Psoas muscle (tissue), 8 donors: ENCODE measurements around the gene RAD9A. TPM values are rescaled to one million over a fixed set of nuclear protein-coding genes. Genes with fewer than 3 reads are reported as not detected.

Experiments used
- ATAC-seq, 4 donors: fragments of 200-7000 bp; cut with Tn5 transposase; one replicate each; pipeline ENCODE4 v1.9.1; 2020; ENCODE audit warnings: moderate library complexity in 3 of 4, mild to moderate bottlenecking in 2 of 4
- DNase-seq, 2 donors: peaks; one replicate each; pipeline ENCODE4 v3.0.0-alpha.2; 2020
- H3K27ac ChIP-seq: fragments of 200-600 bp; one replicate; pipeline ENCODE4 v1.8.0; 2022
- H3K27me3 ChIP-seq, 3 donors: fragments of 200-600 bp in 1 of 3; one replicate each; pipeline versions ENCODE4 v1.6.1 to v1.8.0; 2013 to 2022; ENCODE audit warnings: low read length in 2 of 3, mild to moderate bottlenecking in 2 of 3, moderate library complexity in 1 of 3; ENCODE audit not compliant: insufficient read depth in 3 of 3
- H3K36me3 ChIP-seq, 2 donors: fragments of 200-600 bp in 1 of 2; one replicate each; pipeline versions ENCODE4 v1.6.1 to v1.8.0; 2013 to 2022; ENCODE audit warnings: low read depth in 1 of 2, mild to moderate bottlenecking in 1 of 2, moderate library complexity in 1 of 2; ENCODE audit not compliant: insufficient read depth in 1 of 2
- H3K4me1 ChIP-seq: fragments of 200-600 bp; one replicate; pipeline ENCODE4 v1.8.0; 2022
- H3K4me3 ChIP-seq: fragments of 200-600 bp; one replicate; pipeline ENCODE4 v1.8.0; 2022; ENCODE audit warnings: mild to moderate bottlenecking
- H3K9me3 ChIP-seq: fragments of 200-600 bp; one replicate; pipeline ENCODE4 v1.8.0; 2022
- CTCF ChIP-seq: fragments of 200-600 bp; IDR thresholded peaks from one replicate; pipeline ENCODE4 v1.8.0; 2022; ENCODE audit warnings: antibody characterized with exemption
- WGBS, 3 donors: extraction: QIAGEN DNeasy Blood & Tissue Kit; methylation state at CpG; one replicate each; pipeline versions ENCODE4 v1.1.6 to v1.1.7; 2013; 5-methylcytosine and 5-hydroxymethylcytosine counted together
- intact Hi-C, 2 donors: fragments of 100-400 bp; cut with DNase I; formaldehyde crosslinking; loops; one replicate each; pipeline versions ENCODE4 v1.11.0 to v1.14.2; 2022
- polyA plus RNA-seq, 3 donors: library from polyadenylated mRNA; stranded (reverse); fragments of 200-250 nt; gene quantifications; one replicate each; pipeline ENCODE4 v1.2.3, GENCODE V29; 2013
- total RNA-seq, 4 donors: library from RNA; stranded (reverse); fragmentation: NEBNext Ultra II Directional in 2 of 4; extraction: Animal tissue kit (Norgen Biotek cat#: 25700) in 2 of 4; gene quantifications; one replicate each; pipeline versions ENCODE4 v1.2.1 to v1.2.4, GENCODE V29; 2021 to 2023
- donor health status: healthy with polysubstance abuse.
- donor health status: DM: no; HTN: no; CAD: no; lungs with moderate emphysema.
- donor health status: Bipolar disorder and iron deficiency.
- donor health status: healthy.
- donor health status: DM: yes; HTN: yes; CAD: no.
- donor health status: DM: no; HTN: no; CAD: no.
- donor health status: DM: no; HTN: no; CAD: no.
- donor health status: DM: yes; HTN: yes; CAD: no.

The RAD9A gene
- total and polyA plus RNA-seq, 7 donors, result 1.8 to 12.3 (median 6.7) TPM

- H3K27ac ChIP-seq, result peak within 1 kb of the TSS; percentile 95
- WGBS, 3 donors, result 3 to 4% (median 4%) methylated on average over 19 to 67 of the region's 67 CpGs
- H3K36me3 ChIP-seq, result no peaks in the 10 kb centered on the region
- intact Hi-C loops, result no loop called here
- DNase-seq (no peak), ATAC-seq (peak in 2 of 4 donors; percentile 22 to 35)
- H3K4me3 ChIP-seq, result peak within 1 kb of the TSS; percentile 66
- no peaks in the 10 kb centered on the region for H3K9me3 ChIP-seq
- H3K4me1 ChIP-seq, result peaks cover 47% of the 10 kb centered on the region
- peaks cover 0 to 3% (median 2%) of the 10 kb centered on the region in 3 donors for H3K27me3 ChIP-seq
- TF ChIP-seq CTCF, result no peak
Observed at GRCh38 chr11:67415501-67416304, 23.9 kb downstream of the RAD9A start, which contains the start of gene CARNS1. Gene CARNS1, plus strand, starts transcription at chr11:67415678. Its CDS starts 522 bp downstream, at chr11:67416200.

DNA sequence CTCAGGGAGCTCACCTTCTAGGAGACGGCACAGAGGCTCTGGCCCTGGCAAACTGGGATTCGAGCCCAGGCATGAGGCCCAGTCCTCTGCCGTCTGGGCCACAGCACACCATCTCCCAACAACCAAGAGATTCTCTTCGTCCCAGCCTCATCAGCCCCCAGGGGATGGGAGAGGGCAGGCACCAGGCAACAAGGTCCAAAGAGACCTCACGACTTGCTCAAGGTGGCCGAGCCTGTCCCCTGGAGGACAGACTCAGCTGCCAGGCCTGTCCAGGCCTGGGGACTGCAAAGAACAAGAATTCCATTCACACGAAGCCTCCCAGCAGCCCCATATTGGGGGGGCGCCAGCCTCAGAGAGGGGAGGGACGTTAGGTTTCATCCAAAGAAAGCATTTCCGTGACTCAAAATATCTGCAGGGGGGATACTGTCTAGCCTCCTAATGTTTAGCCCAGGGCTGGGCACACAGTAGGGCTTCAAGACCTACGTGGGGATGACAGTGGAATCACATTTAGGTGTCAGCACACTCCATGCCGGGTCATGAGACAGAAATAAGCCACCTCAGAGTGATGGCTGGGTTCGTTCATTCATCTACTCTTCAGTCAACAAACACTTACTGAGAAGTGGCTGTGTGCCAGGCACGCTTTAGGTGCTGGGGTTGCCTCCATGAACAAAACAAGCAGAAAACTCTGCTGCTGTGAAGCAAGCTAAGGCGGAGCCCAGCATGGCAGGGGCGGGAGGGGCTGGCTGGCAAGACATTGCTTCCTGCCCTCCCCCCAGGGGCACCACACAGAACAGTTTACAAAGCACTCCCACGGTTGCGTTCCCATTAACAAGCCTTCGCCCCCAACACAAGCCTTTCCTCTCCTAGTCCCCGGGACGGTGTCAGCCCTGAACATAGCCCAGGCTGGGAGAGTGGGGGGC lies 24.9 kb downstream of the RAD9A start:
- H3K9me3 ChIP-seq, result no peaks in the 10 kb centered on the region
- H3K27me3 ChIP-seq, result peaks cover 0 to 2% (median 0%) of the 10 kb centered on the region in 3 donors
- peaks cover 47% of the 10 kb centered on the region for H3K4me1 ChIP-seq
- ATAC-seq, result no peak
- DNase-seq, result no peak
- intact Hi-C loops, result no loop called here
- H3K36me3 ChIP-seq, result no peaks in the 10 kb centered on the region
- peak overlapping the region; percentile 95 for H3K27ac ChIP-seq
- TF ChIP-seq CTCF, result no peak
- peak overlapping the region; percentile 66 for H3K4me3 ChIP-seq
- 26 to 38% (median 35%) methylated on average over 21 of the region's 21 CpGs for WGBS, 3 donors

GRCh38 chr11:67417425-67417824 lies 25.6 kb downstream of the RAD9A start:
- H3K4me3 ChIP-seq, result no peak overlapping the region
- no peak for DNase-seq
- H3K27me3 ChIP-seq, result peaks cover 0 to 2% (median 0%) of the 10 kb centered on the region in 3 donors
- 26 to 62% (median 28%) methylated on average over 10 to 12 of the region's 12 CpGs for WGBS, 3 donors
- no peak for TF ChIP-seq CTCF
- ATAC-seq, result no peak
- peak overlapping the region; percentile 95 for H3K27ac ChIP-seq
- no peaks in the 10 kb centered on the region for H3K36me3 ChIP-seq
- intact Hi-C loops, result no loop called here
- H3K9me3 ChIP-seq, result no peaks in the 10 kb centered on the region
- peaks cover 47% of the 10 kb centered on the region for H3K4me1 ChIP-seq

DNA sequence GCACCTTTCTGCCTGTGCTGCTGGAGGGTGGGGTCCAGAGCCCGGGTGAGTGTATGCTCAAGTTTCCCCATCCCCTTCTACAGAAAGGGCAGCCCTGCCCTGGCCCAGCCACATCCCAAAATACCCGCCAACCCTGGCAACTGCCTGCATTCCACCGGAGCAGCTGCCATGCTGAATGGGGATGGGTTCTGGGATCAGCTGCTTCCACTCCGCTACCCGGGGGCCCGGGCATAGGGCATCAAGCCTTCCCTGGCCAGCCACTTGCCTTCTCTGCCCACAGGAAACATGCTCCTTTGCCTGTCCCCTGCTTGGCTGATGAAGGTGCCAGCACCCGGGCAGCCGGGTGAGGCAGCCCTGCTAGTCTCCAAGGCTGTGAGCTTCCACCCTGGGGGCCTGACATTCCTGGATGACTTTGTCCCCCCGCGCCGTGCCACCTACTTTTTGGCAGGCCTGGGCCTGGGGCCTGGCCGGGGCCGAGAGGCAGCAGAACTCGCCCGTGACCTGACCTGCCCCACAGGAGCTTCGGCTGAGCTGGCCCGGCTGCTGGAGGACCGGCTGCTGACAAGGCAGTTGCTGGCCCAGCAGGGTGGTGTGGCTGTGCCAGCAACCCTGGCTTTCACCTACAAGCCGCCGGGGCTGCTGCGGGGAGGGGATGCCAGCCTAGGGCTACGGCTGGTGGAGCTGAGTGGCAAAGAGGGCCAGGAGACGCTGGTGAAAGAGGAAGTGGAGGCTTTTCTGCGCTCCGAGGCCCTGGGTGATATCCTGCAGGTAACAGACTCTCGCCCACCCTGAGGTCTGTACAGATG lies 26.9 kb downstream of the RAD9A start:
- peaks cover 47% of the 10 kb centered on the region for H3K4me1 ChIP-seq
- WGBS, 3 donors, result 21 to 40% (median 31%) methylated on average over 25 to 26 of the region's 26 CpGs
- ATAC-seq, result peak; percentile 50 to 71 (median 70)

More for the DNA sequence above, 26.9 kb downstream of the RAD9A start:
- Histone ChIP-seq H3K4me3 (peak overlapping the region; percentile 68), H3K27ac (peak overlapping the region; percentile 95), H3K9me3 (no peaks in the 10 kb centered on the region), H3K36me3 (no peaks in the 10 kb centered on the region), H3K27me3 (no peaks in the 10 kb centered on the region)
- TF ChIP-seq CTCF, result no peak
- intact Hi-C loops, result loop anchor here in 1 of 2 donors (2.0 kb wide), 1 partner anchor 16 kb away; no protein-coding TSS in a partner anchor
- DNase-seq, result peak; percentile 60 to 82
